GM18502 (cell line): ENCODE measurements around the gene BRSK2.

Experiments
- ATAC-seq: cut with Tn5 transposase; IDR thresholded peaks from one replicate; pipeline ENCODE4 v1.9.1; 2021; ENCODE audit warnings: mild to moderate bottlenecking; ENCODE audit not compliant: unreplicated experiment, poor library complexity

BRSK2 gene

DNA sequence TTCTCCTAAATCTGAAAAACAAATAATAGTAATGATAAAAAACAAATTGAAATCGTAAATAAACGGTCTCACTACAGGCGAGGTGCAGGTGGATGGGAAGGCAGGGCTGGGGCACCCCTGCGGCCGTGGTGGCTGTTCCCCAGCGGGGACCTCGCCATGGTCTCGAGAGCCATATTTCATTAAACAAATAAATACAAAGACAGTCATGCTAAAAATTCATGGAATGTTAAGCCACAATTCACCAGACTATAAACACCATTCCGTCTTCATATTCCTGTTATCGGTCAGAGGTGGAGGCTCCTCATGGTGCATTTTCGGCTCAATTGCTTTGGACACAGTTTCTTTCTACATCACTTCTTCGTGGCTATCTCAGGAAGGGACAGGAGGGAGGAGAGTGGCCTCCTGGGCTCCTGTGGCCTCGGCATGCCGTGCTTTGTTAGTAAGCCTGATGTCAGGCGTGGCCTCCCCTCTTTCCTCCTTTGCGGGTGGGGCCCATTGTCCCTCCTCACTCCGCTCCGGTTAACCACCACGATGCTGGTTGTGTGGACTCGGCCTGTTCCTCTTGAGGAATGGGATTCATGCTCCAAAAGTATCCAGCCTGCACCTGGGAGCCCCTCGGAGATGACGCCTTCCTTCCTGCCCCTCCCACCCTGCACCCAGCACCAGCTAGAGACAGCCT, 16.1 kb upstream of the BRSK2 start:
- no peak for ATAC-seq

DNA sequence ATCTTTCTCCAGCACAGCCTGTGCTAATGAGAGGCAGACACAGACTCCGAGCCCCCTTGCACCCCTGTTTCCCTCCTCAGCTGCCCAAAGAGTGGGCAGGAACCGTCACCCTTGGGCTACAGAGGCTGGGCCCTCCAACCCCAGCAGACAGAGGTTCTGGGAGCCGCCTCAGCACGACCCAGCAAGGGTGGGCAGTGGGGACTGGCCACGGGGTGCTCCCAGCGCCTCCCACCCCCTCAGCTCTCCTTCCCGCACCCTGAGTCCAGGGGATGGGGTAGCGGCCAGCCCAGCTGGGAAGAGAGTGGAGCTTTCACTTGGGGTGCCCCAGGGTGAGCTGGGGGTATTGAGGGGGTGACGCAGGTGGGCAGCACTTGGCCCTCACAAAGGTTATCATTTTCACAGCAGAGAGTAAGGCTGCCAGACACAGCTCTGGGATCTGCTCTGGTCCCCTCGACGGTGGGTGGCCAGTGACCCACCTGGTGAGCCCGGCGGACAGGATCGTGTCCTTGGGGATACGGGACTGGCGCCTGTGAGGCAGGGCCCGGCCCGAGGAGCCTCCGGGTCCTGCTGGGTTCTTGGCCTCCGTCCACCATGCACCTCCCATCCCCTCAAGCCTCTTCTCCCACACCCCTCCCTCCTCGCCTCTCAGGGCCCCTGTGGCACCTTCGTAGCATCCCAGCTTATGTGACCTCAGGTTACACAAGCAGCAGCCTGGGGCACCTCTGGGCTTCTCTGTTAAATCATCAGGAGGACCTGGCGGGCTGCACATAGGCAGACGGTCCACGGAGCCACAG, 14.4 kb upstream of the BRSK2 start:
- ATAC-seq, result no peak

DNA sequence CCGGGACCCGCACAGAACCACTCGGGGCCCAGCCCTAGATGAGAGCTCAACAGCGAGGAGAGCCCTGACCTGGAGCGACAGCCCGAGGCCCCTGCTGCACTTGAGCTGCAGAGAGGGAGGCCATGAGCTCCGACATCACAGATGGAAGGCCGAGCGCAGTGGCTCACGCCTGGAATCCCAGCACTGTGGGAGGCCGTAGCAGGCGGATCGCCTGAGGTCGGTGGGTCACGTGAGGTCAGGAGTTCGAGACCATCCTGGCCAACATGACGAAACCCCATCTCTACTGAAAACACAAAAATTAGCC, 13.8 kb upstream of the BRSK2 start:
- ATAC-seq, result no peak

DNA sequence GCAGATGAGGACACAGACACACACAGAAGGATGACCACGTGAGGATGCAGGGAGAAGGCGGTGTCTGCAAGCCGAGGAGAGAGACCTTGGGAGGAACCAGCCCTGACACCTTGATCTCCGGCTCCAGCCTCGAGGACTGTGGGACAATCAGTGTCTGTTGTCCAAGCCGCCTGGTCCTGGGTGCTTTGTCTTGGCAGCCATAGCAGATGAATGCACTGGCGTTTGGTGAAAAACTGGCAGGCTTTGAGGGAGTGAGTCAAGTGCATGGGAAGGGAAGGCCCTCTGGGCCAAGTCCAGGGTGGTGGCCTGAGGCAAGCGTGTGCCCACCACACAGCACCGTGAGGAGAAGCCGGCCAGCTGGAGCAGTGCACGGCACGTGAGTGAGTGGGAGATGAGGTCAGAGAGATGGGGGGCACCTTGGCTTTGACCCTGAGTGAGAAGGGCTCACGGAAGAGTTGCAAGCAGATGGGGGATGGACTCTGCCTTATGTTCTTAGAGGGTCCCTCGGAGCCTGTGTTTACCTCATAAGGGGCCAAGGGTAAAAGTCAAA, 12.4 kb upstream of the BRSK2 start:
- ATAC-seq, result no peak

DNA sequence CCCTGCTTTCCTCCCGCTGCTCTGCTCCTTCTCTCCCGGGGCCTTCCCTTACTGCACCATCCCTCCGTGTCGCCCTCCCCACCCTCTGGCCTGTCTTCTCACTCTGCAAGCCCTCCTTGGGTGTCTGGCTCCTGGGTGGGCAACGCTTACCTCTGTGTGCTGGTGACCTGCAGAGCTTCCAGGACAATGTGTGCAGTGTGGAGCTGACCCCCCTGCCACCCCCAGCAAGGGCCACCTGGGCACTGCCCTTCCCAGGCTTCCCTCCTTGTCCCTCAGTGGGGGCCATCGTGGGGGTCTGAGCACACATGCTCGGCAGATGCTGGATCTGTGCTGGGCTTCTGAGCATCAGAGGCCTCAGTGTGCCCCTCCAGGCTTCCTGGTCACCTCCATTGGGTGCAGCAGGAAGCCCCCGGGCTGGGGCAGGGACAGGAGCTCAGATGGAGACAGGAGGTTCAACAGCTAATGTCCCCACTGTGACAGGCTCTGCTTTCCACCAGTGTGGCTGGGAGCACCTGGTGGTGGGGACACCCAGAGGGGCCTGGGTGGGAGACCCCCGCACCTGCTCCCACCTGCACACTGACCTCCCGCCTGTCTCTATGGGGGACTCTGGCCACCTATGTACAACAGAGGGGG, 7.8 kb upstream of the BRSK2 start:
- ATAC-seq, result no peak

DNA sequence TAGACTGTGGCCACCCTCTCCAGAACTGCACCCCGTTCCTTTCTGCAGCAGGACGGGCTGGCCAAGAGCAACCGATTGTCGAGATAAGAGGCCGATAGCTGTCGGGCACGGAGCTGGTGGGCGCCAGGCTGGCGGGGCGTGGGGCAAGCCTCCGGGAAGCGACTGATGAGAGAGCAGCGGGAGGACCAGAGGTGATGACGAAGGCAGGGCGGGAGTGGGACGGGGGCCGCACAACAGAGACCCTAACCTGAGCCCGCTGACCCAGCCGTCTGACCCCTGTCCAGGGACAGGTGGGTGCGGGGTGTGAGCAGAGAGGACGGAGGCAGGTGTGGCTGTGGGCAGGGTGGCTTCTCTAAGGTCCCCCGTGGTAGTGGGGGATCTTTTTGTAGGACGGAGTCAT, 7.3 kb upstream of the BRSK2 start:
- no peak for ATAC-seq

DNA sequence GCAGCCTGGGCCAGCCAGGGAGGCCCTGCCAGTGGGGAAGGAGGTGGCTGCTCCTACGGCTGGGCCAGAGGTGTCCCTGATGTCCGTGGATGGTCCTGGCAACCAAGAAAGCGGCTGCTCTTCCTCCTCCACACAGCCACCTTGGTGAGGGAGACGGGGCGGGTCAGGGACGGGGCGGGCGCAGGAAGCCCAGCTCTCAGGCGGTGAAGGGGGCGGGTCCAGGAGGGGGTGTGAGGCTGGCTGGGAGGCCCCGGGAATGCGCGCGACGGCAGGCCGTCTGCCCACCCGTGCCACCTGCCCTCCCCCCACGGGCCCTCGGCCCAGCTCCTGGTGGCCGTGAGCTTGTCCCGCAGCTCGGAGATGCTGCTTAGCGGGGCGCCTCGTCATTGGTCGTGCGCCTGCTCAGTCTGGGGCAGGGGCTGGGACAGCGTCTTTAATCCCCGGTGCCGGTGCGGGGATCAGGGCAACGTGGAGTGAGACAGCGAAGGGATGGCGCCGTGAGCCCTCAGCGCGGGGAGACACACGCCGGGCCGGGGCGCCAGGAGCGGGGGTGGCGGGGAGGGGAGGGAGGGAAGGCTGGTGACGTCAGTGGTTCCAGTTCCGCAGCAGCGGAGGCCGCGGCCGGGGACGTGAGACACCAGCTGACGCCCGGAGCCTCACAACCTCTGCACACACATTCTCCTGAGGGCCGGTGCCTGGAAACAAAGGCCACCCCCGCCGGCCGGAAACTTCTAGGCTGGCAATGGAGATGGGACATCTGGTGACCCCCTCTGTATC, 6.7 kb upstream of the BRSK2 start:
- ATAC-seq, result peak; percentile 84

DNA sequence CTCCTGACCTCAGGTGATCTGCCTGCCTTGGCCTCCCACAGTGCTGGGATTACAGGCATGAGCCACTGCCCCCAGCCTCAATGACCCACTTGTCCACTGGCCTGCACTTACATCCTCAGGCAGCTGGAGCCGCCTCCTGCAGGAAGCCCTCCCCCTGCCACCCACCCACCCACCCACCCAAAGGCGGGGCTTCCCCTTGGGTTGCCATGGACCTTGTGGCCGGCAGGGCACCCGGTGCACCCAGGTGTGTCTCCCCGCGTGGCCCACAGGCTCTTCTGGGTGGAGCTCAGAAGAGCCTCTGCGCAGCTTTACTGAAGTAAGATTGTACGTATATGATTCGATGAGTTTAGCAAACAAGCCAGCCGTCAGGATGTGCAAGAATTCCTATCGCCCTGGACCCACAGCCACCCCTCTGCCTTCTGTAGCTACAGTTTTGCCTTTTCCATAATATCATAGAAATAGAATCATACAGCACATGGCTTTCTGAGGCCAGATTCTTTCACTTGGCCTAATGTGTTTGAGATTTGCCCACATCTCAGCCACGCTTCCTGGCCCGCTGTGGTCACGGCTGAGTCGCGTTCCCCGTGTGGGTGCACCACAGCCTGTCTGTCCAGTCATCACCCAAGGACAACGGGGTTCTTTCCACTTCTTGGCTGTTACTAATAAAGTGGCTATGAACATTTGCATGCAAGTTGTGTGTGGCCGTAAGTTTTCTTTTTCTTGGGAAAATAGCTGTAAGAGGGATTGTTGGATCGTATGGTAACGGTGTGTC, 5.3 kb upstream of the BRSK2 start:
- ATAC-seq, result no peak

DNA sequence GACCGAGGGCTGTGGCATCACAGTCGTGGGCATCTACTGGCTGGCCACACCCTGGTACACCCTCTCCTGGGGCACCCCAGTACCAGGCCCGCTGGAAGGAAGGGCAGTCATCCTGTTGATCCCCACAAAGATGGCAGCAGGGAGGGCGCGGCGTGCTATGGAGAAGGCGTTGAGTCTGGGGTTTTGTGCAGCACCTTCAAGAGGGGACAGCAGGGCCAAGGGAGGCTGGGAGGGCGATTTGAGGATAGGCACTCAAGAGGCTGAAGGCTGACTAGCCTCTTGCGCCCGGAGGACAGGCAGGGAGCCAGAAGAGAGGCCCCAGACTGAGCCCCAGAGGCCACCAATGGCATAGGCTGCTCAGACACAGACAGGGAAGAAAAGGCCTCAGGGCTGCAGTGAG, 2.2 kb upstream of the BRSK2 start:
- no peak for ATAC-seq

DNA sequence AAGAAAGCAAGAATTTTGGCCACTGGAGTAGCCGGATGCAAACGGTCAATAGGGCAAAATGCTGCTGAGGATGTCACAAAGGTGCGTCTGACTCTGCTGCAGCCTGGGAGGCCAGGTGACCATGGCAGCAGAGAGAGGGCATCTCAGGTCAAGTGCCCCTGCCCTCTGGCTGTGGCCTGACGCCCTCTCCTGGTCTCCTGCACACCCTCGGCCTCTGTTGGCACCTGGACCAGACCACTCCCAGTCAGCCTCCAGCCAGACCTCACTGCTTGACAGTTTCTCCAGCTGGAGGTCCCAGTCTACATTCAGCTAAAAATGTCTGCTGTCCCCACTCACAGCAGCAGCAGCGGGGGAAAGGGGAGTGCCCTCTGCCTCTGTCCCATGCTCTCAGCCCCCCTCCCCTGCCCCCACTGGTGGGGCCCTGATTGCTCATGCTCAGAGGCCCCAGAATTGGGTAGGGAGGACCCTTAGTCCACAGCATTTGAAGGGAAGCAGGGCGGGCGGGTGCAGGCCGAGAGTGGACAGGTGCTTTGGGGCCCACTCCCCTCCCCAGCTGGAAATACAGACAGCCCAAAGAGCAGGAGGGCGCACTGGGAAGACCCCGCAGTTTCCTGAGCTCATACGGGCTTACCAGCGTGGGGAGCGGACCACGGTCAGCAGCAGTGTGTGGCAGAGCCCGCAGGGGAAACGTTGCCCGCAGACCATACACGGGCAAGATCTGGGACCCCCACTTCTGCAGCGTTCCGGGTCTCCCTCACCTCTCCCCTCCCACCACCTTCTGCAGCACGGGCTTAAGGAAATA, 1.6 kb upstream of the BRSK2 start:
- ATAC-seq, result no peak

DNA sequence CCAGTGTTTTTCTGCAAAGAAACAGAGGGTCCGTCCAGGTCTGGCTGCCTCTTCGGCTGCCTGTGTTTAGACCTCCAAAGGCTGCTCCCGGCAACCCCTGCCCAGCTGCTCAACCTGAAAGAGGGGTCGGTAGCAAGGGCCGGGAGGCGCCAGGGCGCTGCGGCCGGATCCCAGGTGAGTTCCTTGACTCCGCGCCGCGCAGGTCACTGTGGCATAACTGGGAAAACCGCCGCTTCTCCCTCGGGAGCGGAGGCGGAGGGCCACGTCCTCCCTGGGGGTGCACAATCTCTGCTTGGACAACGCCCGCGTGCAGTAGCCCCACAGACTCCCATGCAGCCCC, 1.0 kb upstream of the BRSK2 start:
- ATAC-seq, result no peak

DNA sequence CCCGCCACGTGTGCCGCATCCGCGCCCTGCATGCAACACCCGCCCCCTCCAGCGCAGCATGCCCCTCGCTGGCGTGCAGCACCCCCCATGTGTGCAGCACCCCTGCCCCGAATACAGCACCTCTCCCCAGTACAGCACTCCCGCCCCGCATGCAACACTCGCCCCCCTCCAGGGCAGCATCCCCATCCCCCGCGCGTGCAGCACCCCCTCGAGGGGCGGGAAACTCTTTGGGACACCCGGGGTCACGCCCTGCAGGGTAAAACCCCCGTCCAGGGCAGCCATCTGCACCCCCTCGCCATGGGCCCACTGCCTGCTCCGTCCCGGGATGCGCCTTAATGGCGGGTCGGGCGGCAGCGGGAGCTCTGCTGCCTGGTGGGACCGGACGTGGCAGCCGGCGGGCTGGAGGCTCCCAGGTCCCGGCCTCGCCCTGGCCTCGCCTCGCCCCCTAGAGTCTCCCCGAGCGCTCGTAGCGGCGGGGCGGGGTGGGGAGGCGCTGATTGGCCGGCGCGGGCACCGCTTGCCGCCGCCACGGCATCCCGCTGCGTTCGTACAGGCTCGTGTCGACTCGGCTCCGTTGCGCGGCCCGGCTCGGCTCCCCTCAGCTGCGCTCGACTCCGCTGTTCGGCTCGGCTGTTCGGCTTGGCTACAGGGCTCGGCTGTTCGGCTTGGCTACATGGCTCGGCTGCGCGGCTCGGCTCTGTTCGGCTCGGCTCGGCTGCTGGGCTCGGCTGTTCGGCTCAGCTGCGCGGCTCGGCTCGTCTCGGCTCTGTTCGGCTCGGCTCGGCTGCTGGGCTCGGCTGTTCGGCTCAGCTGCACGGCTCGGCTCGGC, 417 bp upstream of the BRSK2 start:
- peak; percentile 94 for ATAC-seq

DNA sequence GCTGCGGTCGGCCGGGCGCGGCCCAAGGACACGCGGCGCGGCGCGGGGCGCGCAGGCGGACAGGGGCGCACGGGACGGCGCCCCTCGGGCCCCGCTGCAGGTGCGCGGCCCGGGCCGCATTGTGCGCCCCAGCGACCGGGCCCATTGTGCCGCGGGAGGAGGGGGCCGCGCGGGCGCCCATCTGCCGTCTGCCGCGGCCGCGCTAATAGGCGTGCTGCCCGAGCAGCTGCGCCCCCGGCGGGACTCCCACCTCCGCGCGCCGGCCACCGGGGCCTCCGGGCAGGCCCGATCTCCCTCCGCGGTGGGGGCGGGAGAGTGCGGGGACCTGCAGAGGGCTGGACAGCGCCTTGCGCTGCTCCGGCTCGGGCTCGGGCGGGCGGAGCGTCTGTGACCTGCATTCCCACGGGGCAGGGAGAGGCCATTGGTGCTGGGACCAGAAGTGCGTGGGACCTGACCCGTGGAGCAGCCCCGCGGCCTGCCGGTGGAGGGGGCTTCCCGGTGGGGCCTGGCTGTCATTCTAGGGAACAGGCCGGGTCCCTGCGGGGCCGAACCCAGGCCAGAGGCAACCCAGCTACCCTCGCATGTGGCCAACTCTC, 933 bp downstream of the BRSK2 start:
- no peak for ATAC-seq

DNA sequence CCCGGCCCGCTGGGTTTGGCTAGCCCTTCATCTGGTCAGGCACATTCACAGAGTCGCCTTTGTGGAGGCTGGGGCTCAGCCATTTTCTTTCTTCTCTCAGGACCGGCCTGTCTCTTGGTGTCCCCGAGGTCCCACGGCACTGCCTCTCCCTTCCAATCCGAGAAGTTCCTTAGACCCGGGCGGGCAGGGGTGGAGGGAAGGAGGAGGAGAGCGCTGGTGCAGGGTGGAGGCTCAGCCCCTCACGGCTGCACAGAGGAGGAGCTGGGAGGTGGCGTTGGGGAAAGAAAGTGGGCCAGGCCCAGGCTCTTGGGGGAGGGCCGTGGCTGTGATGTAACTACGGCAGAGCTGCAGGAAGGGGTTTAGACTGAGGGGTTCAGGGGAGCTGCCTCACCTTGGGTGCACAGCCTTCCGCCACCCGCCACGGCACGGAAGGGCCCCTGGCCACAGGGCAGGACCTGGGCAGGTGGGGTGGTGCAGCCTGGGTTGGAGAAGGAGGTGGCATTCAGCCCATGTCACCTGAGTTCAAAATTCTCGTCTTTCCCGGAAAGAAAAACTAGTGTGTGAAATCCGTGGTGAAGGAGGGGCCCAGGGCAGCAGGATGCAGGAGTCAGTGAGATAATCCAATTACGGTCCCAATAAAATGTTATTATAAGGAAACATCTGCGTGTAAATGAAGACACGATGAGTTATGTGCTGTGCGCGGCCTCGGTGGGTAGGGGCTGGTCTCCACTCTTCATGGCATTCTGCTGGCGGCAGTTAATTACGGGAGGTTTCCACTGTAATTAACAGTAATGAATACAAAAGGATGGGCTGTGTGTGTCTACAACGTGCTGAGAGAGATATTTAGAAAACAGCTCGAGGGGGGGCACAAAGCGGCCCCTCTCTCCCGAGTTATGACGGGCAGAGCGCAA, 1.7 kb downstream of the BRSK2 start:
- ATAC-seq, result no peak

DNA sequence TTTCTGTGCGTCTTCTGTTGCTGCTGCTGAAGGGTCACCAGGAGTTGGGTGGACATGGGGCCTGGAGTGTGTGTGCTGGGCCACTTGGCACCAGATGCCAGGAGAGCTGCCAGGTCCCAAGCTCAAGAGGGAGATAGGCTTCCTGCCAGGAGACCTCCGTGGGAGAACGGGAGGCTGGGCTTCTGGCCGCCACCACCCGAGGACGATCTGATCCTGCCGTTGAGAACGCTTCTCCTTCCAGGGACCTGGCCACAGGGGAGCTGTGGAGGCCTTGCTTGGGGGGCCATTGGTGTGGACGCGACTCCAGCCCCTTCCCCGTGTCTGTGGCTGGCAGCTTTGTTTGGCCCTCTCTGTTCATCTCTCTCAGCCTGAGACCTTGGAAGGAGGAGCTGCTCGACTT, 2.4 kb downstream of the BRSK2 start:
- no peak for ATAC-seq

DNA sequence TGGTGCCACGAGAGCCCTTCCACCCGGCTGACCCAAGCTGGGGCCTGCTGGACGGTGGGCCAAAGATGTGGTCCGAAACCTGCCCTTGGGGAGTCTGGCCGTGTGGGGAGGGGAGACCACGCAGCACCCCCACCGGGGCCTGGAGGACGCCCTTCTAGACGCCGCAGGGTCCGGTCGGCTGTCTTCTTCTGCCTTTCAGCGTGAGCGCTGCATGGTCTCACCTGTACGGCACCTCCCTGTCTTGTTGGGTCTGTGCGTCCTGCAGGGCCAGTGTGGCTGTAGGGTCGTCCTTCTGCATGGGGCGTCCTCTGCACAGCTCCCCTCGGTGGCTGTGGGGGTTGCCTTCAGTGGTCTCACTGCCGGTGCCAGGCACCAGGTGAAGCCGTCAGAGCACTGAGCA, 2.8 kb downstream of the BRSK2 start:
- ATAC-seq, result no peak

DNA sequence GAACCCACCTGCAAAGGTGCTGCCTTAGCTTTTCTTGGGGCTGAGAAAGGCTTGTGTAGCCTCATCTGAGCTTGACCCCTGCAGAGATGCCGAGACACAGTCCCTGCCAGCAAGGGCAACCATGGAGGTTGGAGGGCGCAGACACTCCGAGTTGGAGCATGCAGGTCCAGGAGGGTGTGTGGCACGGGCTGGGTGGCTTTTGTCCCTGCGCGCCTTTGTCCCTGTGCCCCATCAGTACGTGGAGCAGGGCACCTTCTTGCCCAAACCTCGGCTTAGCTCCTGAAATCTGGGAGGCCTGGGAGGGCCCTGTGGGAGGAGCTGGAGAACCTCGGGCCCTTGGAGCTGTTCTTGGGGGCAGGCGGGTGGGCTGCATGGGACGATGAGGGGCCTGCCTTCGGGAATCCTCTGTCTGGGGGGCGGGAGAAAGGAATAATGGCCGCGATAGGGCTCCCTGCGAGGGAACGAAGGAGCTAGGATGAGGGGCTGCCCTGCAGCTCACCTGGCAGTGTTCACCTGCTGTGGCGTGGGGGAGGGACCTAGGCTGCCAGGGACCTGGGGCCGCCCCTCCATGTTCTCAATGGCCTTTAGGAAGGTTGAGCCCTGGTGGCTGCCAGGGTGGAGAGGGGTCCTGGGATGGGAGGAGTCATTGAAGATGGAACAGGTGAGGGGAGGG, 3.4 kb downstream of the BRSK2 start:
- ATAC-seq, result no peak
